HG03571 (cell line): Measurements from ENCODE around the gene IL23R.

ENCODE experiments used
- ATAC-seq: cut with Tn5 transposase; IDR thresholded peaks from one replicate; pipeline ENCODE4 v1.9.1; 2021; ENCODE audit not compliant: unreplicated experiment

IL23R gene

GRCh38 chr1:67228791-67229190, 62.5 kb downstream of the IL23R start:
- no peak for ATAC-seq

DNA sequence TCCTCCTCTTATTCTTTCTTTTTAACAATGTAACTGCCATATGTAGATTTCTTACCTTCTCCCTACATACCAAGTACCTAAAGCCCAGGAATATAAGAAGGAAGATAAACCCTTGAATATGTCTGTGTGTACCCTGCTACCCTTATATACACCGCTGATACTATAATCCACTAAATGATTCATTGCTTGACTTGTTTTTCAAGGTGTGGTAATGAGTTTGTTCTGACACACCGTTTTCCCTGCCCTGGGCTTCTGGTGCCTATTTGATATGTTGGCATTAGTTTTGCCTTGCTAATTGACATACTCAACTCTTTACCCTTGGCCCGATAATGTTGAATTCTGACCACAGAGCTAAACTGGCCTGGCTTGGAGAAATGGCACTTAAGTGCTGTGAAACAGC, 64.3 kb downstream of the IL23R start:
- ATAC-seq = no peak

DNA sequence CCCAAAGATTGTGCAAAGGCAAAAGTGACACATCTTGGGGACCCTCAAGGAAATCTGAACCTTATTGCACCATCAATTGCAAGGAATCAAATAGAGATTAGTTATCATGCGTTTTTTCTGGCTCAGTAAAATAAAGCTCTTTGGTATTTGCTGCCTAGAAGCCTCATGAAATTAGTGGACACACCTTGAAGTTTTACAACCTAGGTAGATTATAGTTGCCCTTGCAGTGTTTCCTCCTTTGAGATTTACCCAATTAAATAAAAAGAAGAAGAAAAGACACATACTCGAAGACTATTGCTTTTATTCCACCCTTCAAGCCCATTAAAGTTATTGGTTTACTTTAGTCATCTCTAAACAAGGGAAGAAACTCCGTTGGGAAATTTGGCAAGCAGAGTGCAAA, 70.0 kb downstream of the IL23R start:
- no peak for ATAC-seq

DNA sequence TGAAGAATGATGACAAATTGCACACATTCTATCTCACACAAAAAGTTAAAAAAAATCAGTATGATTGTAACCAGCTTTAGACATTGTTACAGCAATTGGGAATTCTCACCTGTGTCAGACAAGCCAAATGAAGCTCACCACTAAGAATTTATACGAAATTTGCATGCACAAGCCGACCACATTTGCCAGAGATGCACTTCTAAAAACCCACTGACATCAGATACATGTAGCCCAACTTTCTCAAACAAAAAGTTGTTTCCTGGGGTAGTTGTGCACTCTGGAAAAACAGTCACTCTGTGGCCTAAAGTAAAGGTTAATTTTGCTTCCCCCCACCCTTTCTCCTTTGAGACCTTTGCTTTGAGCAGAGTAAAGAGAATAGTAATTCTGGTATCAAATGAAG, 73.5 kb downstream of the IL23R start:
- ATAC-seq = no peak

DNA sequence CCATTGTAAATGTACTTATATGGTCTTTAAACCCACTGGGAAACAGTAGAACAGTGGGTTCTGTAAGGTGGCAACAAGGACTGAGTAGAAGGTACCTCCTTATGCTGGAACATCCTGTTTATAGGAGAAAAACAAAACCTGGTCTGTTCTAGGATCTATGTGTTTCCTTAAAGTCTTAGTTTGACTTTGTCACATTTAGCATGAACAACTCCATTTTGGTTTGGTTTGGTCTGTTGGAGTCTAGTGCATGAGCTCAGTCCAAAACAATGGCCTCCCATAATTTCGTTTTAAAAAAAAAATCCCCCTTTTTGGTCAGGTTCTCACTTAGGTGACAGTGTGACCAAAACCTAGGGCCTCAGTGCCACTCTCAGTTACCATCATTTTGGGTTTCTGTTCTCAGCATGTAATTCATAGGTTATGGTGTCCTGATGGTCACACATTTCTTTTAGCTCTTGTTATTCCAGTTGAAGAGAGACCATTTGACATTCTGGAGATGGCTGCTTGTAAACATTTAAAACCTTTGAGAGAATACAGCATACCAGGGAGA, 75.0 kb downstream of the IL23R start:
- no peak for ATAC-seq

DNA sequence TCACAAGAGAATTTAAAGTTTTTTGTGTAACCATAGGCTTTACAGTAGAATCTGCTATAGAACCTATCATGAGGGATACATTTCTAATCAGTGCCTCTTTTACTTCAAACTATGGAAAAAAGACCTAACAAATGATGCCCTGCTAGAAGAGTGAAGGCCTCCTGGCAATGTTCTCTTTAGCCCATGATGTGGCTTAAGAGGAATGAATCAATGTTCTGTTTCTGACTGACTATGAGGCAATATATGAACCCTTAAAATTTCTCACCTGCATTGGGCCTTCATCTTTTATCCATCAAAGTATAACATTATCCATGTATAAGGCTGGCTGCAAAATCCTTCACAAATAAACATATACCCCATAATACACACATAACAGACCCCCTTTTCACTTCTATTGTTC, 75.8 kb downstream of the IL23R start:
- no peak for ATAC-seq

DNA sequence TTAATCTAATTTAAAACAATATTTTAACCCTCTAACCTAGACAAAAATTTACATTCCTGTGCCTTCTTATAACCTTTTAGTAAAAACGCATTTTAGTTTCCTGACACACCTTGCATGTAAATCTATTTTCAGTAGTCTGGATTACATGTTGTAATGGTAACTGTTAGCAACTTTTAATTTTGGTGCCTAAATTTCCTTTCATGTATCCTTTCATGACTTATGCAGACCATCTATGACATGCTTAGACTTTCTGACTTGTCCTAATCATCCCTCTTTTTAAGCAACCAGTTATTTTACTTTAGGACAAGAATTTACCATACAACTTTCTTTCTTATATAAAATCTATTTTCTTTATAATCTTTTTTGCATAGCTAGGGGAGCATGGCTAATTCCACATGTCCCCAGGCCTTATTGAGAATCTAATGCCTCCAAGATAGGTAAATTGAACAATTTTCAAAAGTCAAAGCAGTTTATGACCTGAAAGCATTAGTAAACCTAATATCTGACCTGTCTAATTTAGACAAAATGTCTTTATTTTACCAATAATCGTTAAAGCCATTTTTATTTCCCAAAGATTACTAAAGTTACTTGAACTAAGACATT, 83.9 kb downstream of the IL23R start:
- no peak for ATAC-seq

- ATAC-seq = no peak
These were observed 90.3 kb downstream of the IL23R start for GRCh38 chr1:67256291-67257172.

DNA sequence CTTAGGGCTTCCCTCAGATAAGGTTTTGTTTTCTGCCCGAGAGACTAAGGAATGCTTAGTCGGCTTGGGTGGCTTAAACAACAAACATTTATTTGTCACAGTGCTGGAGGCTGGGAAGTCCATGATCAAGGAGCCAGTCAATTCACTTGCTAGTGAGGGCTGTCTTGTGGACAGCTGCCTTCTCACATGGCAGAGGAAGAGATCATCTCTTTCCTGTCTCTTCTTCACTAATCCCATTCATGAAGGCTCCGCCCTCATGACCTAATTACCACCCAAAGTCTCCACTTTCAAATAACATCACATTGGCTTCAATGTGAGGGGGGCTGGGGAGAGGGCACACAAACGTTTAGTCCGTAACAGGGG, 90.9 kb downstream of the IL23R start:
- no peak for ATAC-seq

- ATAC-seq = no peak
These were observed 95.4 kb downstream of the IL23R start for GRCh38 chr1:67261680-67262079.

DNA sequence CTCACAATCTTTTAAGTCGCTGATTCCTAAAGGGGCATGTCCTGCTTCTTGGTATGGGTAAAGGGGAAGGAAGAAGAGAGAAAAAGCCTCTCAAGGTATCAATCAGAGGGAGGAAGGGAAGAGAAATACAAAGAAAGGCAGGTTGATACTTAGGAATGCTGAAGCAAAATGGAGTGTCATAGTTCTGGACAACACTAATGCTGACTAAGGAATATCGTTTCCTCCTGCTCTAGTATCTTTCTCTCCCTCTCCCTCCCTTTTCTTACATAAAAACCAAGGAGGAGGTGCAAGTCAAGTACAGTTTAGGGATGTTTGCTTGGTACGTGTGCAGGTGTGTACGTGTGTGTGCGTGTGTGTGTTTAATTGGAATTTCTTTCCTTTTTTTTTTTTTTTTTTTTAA, 96.5 kb downstream of the IL23R start:
- ATAC-seq = no peak

DNA sequence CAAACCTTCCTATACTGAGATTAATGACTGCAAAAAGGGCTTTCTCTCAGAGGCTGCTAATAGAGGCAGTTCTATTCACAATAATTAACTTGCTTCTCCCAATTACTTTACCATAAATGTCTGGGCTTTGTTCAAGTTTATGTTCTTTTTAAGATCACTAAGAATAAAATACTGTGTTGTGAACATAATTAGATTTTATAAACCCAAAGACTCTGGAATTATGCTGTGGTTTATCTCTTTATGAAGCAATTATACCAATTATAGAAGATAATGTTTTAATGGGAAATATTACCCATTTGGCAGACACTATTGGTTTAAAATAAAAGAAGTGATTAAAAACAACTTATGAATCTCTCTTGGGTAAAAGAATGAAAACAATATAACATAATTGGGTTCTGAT, 97.9 kb downstream of the IL23R start:
- no peak for ATAC-seq

- peak; percentile 69 for ATAC-seq
These were observed 98.6 kb downstream of the IL23R start for GRCh38 chr1:67264899-67265298.

- ATAC-seq = no peak
These were observed 102.8 kb downstream of the IL23R start for GRCh38 chr1:67269061-67269460.

DNA sequence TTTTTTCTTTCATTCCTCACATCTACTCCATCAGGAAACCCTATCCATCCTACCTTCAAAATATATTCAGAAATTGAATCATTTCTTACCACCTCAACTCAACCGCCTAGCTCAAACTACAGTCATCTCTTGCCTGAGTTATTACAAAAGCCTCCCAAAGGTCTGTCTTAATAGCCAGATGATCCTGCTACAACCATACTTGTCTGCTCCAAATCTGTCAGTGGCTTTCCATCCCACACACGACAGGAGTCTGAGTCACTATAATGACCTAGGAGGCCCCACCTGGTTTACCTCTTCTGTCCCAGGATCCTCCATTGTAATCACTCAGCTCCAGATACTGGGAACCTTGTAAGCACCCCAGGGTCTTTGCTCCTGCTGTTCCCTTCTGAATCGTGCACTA, 104.3 kb downstream of the IL23R start:
- ATAC-seq = no peak

- no peak for ATAC-seq
These were observed 107.3 kb downstream of the IL23R start for GRCh38 chr1:67273591-67273990.

DNA sequence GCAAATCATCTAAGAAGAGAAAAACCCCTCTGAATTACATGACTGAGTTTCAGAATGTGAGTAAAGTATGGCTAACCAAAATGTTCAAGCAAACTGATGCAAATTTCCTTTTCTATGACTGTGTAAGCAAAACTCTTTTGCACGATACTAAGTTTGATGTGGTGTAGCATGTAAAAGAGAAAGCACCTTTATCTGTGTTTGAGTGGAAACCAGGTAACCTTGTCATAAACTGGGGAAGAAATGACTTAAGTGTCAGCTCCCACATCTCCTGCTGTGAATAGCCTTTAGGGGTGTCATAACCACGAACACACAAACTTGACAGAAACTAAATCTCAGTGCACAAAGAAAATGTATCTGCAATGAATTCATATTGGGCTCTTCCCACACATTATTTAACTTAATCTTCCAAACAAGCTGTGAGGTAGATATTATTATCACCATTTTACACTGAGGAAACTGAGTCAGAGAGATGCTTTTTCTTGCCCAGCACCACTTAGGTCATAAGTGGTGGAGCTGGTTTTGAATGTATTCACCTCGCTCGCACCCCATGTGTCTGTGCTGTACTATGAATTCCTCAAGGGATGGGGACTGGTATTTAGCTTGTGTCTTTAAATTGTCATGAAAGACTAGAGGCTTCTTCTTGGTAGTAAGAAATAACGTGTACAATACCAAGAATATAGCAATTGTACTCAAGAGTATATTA, 108.5 kb downstream of the IL23R start:
- ATAC-seq = no peak

- ATAC-seq = no peak
These were observed 114.4 kb downstream of the IL23R start for GRCh38 chr1:67280696-67281095.

DNA sequence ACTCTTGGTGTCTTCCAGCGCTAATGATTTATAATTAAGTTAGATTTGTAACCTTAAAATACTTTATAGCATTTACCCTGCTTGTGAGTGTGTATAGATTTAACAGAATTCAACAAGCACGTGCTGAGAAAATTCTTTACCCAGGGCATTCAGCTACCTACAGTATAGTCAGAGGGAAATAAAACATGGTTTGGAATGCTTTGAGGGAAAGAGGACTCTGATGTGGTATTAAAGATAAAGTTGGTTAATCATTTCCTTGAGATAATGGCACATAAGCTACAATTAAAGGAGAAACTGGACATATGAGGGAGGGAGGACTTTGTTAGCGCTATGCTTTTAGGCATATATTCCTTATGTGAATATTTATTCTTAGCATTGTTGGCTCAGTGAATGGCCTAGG, 115.0 kb downstream of the IL23R start:
- no peak for ATAC-seq

DNA sequence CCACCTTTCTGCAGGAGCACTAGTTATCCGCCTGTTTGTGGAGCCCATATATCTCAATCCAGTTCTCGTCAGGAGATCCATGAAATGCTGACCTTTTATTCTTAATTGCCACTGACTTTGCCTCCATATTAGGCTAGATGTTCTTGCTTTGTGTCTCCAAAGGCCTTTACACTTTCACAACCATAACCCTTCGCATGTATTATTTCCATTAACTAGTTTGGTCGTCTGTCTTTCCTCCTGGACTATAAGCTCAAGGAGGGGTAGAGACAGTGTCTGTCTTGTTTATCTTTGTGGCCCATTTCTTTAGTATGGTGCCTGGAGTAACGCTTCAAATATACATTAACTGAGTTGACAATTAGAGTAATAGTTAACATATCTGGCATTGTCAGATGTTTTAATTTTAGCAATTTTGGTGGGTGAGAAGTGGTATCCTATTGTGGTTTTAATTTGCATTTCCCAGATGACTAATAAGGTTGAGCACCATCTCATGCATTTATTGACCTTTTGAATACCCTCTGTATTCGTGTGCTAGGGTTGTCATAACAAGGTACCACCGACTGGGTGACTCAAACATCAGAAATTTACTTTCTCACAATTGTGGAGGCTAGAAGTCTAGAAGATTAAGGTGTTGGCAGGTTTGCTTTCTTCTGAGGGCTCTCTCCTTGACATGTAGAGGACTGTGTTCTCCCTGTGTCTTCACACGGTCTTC, 119.7 kb downstream of the IL23R start:
- ATAC-seq = peak; percentile 90

DNA sequence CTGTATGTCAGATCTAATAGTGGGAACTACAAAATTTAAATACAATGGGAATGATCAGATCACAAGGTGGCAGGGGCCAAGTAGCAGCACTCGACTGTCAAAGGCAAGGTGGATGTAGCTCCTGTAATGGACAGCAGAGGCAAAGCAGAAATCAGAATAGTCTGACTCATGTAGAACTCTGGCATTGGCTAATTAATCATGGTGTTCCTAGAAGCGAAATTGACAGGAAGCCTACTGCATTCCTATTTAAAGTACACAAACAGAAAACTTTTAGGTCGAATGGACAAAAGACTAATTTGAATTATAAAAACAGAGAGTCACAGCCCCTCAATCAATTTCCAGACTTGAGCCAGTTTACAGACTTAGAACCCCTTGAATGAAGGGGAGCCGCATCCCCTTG, 124.0 kb downstream of the IL23R start:
- no peak for ATAC-seq
